Common myeloid progenitor, CD34-positive (primary cell): ENCODE data around the gene CD164L2.
A peak's percentile ranks its signal among the peaks of the same experiment; 100 is the strongest.

Experiments used
- CTCF ChIA-PET: fragments of 350-600 bp; sonication (Branson Sonifier 250); formaldehyde crosslinking; loops from one replicate; lab custom pipeline; 2021; ENCODE audit warnings: antibody characterized with exemption; lab: Charles Lee
- POLR2A ChIA-PET: fragments of 350-600 bp; sonication (Branson Sonifier 250); formaldehyde crosslinking; loops from one replicate; lab custom pipeline; 2021; ENCODE audit warnings: antibody characterized with exemption; lab: Charles Lee
- DNase-seq, 3 donors: peaks; one replicate each; pipeline versions ENCODE4 v3.0.0 to v3.0.0-alpha.2; 2013
- H3K27ac ChIP-seq, 2 experiments: 1 replicate in 1 of 2; 2 replicates in 1 of 2; pipeline ENCODE4 v1.7.0; 2013; ENCODE audit warnings: inconsistent platforms in 2 of 2, low read length in 2 of 2, mild to moderate bottlenecking in 2 of 2, low read depth in 1 of 2, moderate library complexity in 1 of 2; ENCODE audit not compliant: severe bottlenecking in 2 of 2, insufficient read depth in 1 of 2, poor library complexity in 1 of 2
- H3K27me3 ChIP-seq, 5 experiments: replicated peaks in 2 of 5; 1 replicate in 3 of 5; 2 replicates in 2 of 5; pipeline versions ENCODE4 v1.6.1 to v1.7.0; 2013; ENCODE audit warnings: low read length in 4 of 5, mild to moderate bottlenecking in 2 of 5, moderate library complexity in 2 of 5, inconsistent platforms in 1 of 5; ENCODE audit not compliant: insufficient read depth in 5 of 5, control insufficient read depth in 4 of 5
- H3K36me3 ChIP-seq, 4 experiments: 1 replicate in 2 of 4; 2 replicates in 2 of 4; pipeline versions ENCODE4 v1.6.1 to v1.7.0; 2013; ENCODE audit warnings: low read length in 3 of 4, control low read depth in 1 of 4, mild to moderate bottlenecking in 1 of 4; ENCODE audit not compliant: control insufficient read depth in 4 of 4, insufficient read depth in 4 of 4
- H3K4me1 ChIP-seq, 4 experiments: 1 replicate in 3 of 4; 2 replicates in 1 of 4; pipeline versions ENCODE4 v1.6.1 to v1.7.1; 2013; ENCODE audit warnings: low read length in 3 of 4, mild to moderate bottlenecking in 3 of 4, control low read depth in 1 of 4, inconsistent platforms in 1 of 4, moderate library complexity in 1 of 4; ENCODE audit not compliant: control insufficient read depth in 4 of 4, insufficient read depth in 4 of 4; ENCODE audit errors: control extremely low read depth in 1 of 4
- H3K4me3 ChIP-seq, 7 experiments: 1 replicate in 4 of 7; 2 replicates in 3 of 7; pipeline versions ENCODE4 v1.5.1 to v1.7.0; 2013; ENCODE audit warnings: mild to moderate bottlenecking in 7 of 7, low read length in 6 of 7, moderate library complexity in 6 of 7, inconsistent platforms in 2 of 7, low read depth in 2 of 7, control low read depth in 1 of 7; ENCODE audit not compliant: insufficient read depth in 4 of 7, control insufficient read depth in 1 of 7; ENCODE audit errors: extremely low read depth in 1 of 7
- H3K9me3 ChIP-seq, 5 experiments: 1 replicate in 4 of 5; 2 replicates in 1 of 5; pipeline versions ENCODE4 v1.6.1 to v1.7.1; 2013; ENCODE audit warnings: low read length in 4 of 5, mild to moderate bottlenecking in 2 of 5, inconsistent platforms in 1 of 5, low read depth in 1 of 5, moderate library complexity in 1 of 5; ENCODE audit not compliant: control insufficient read depth in 4 of 5, insufficient read depth in 2 of 5; ENCODE audit errors: control extremely low read depth in 1 of 5
- WGBS: methylation state at CpG from one replicate; pipeline ENCODE4 v1.1.5; 2013; ENCODE audit not compliant: insufficient coverage; 5-methylcytosine and 5-hydroxymethylcytosine counted together

The CD164L2 gene

DNA sequence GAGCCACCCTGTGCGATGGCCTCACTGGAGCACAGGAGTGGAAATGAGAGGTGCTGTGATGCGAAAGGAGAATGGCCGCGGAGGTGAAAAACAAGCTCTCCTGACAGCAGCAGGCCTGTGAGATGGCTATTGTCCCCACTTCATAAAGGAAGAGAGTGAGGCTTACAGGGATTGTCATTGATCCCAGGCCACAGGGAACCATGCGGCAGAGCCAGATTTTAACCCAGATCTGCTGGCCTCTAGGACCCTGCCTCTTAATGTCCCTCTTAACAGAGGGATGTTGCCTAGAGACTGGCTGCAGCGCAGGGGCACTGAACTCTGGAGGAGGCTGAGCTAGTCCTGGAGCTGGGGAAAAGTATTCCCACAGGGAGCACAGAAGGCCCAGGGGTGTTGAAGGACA is 44.4 kb downstream of the CD164L2 start:
- Histone ChIP-seq H3K4me3 (no peak overlapping the region), H3K36me3 (peaks cover 3 to 34% (median 28%) of the 10 kb centered on the region in 4 experiments), H3K9me3 (no peaks in the 10 kb centered on the region), H3K4me1 (peaks cover 3 to 48% (median 30%) of the 10 kb centered on the region in 4 experiments), H3K27ac (no peak overlapping the region), H3K27me3 (no peaks in the 10 kb centered on the region)
- DNase-seq: no peak
- 97% methylated on average over 4 of the region's 6 CpGs for WGBS
- ChIA-PET POLR2A (no interaction called here), CTCF (interaction anchor here (0.5 to 2.0 kb wide), 6 partner anchors 17 to 733 kb away, joined by 3 to 6 read pairs (median 3); no protein-coding TSS in a partner anchor)

DNA sequence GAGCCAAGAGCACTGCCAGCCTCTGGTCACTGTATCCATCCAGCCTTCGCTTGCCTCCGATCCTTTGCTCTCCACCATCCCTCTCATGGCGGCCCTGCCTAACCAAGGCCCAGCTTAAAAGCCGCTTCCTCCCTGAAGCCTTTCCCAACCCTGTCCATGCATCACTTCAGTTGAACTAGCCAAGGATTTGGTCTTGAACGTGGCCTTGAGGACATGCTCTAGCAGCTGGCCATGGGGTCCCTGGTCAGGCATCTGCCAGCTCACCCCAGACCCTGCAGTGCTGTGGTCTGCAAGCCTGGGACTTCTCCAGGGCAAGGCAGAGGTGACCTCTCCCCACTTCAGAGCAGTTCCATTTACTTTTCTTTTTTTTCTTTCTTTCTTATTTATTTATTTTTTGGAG is 46.4 kb downstream of the CD164L2 start:
- 100% methylated on average over 5 of the region's 5 CpGs for WGBS
- POLR2A ChIA-PET: interaction anchor here (0.6 kb wide), 1 partner anchor 156 kb away, joined by 6 read pairs; no protein-coding TSS in a partner anchor
- DNase-seq: no peak
- Histone ChIP-seq H3K4me3 (no peak overlapping the region), H3K36me3 (peaks cover 5 to 53% (median 41%) of the 10 kb centered on the region in 4 experiments), H3K27ac (no peak overlapping the region), H3K27me3 (no peaks in the 10 kb centered on the region), H3K4me1 (peaks cover 3 to 28% (median 11%) of the 10 kb centered on the region in 4 experiments), H3K9me3 (no peaks in the 10 kb centered on the region)
- CTCF ChIA-PET: interaction anchor here (1.0 to 2.4 kb wide), 6 partner anchors 8 to 275 kb away, joined by 3 to 10 read pairs (median 4); no protein-coding TSS in a partner anchor

DNA sequence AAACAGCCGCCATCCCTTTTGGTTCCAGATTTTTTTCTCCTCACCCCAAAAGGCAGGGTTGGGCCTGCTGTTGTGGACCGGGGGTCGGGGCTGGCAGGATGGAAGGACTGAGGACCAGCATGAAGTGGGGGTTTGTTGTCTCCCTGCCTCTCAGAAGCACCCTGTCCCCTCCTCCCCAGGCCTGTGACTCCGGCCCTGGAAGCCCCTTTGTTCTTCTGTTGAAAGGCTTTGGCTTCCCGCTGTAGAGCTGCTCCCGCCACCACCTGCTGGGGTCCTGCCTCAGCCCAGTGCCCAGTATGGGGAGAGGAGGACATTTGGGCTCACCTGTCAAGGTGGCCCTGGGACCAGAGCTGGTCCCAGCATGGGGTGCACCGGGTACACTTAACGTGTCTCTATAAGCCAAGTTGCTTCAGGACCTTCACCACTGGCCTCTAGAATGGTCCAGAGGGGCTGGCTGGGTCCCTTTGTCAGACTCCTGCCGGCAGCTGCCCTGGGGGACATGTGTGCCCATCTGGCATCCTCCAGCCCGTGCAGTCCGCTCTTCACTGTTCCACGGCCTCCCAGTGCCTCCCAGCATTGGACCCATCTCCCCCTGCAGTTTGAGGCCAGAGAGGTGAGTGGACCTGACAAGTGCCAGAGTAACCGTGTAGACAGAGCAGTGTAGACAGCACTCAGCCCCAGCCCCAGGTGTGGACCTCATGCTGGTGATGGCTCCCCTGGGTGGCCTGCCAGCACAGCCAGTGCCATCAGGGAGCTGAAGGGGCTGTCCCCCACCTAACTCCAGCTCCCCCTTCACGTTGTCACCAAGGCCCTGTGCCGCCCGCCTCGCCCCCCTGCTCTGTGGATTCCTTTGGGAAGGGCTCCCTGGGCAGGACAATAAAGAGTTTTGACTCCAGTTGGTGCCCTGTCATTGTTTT is 47.4 kb downstream of the CD164L2 start:
- ChIA-PET CTCF (interaction anchor here (0.6 to 4.3 kb wide), 12 partner anchors 9 to 276 kb away, joined by 3 to 32 read pairs (median 4); partner anchors contain the start of gene MAP3K6), POLR2A (no interaction called here)
- H3K36me3 ChIP-seq: peaks cover 5 to 62% (median 48%) of the 10 kb centered on the region in 4 experiments
- H3K27ac ChIP-seq: no peak overlapping the region
- H3K27me3 ChIP-seq: no peaks in the 10 kb centered on the region
- H3K9me3 ChIP-seq: no peaks in the 10 kb centered on the region
- no peak for DNase-seq
- H3K4me3 ChIP-seq: no peak overlapping the region
- peaks cover 0 to 18% (median 1%) of the 10 kb centered on the region in 4 experiments for H3K4me1 ChIP-seq
- 88% methylated on average over 10 of the region's 17 CpGs for WGBS

DNA sequence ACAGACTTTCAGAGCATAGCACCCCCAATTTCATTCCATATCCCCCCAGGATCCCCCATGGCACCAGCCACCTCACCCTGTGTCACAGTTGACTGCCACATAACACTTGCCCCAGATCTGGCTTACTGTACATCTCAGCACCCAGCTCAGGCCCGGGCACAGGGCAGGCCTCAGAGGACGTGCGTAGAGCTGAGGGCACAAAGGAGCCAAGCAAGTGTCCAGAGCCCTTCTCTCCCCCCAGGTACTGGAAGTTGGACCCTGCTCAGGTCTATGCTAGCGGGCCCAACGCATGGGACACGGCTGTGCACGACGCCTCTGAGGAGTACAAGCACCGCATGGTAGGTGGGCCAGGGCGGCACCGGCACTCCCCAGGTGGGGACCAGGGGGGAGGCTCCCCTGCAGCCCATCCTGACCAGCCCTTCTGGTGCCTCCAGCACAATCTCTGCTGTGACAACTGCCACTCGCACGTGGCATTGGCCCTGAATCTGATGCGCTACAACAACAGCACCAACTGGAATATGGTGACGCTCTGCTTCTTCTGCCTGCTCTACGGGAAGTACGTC is 49.3 kb downstream of the CD164L2 start:
- Histone ChIP-seq H3K4me3 (no peak overlapping the region), H3K4me1 (peaks cover 0 to under 1% (median 0%) of the 10 kb centered on the region in 4 experiments), H3K27me3 (no peaks in the 10 kb centered on the region), H3K9me3 (no peaks in the 10 kb centered on the region), H3K27ac (no peak overlapping the region), H3K36me3 (peaks cover 7 to 73% (median 56%) of the 10 kb centered on the region in 4 experiments)
- no peak for DNase-seq
- ChIA-PET POLR2A (no interaction called here), CTCF (interaction anchor here (0.9 to 4.3 kb wide), 14 partner anchors 10 to 329 kb away, joined by 3 to 53 read pairs (median 6); no protein-coding TSS in a partner anchor)
- WGBS: 92% methylated on average over 17 of the region's 17 CpGs

DNA sequence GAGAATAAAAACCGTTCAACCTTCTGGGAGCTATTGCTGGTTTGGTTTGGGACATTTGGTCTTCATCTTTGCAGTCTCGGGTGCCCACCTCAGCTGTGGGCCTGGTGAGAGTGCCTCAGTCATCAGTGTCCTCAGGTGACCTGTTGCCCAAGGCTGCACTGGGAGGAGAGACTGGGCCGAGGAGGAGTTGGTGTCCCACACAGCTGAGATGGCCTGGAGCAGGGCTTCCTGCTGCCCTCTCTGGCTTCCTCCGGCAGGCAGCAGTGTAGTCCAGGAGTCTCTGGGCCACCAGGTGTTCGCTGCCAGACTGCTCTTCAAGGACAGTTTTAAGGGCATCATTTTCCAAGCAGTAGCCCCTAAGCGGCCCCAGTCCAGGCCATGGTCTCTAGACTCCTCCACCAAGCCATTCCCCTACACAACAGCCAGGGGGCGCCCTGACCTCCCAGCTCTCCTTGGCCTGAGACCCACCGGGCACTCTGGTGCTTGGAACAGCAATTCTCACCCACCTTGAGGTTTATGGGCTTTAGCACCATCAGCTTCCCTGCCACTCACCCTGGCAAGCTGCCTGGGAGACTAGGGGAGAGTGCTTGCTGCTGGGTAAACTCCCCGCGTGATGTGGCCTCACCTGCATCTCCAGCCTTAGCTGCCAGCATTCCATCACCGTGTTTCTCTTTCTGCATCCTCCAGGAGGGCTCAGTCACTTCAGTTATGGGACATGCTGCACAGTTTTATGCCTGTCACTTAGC is 50.4 kb downstream of the CD164L2 start:
- Histone ChIP-seq H3K4me1 (no peaks in the 10 kb centered on the region), H3K27ac (no peak overlapping the region), H3K27me3 (no peaks in the 10 kb centered on the region), H3K36me3 (peaks cover 7 to 82% (median 63%) of the 10 kb centered on the region in 4 experiments), H3K9me3 (no peaks in the 10 kb centered on the region), H3K4me3 (no peak overlapping the region)
- peak in 2 of 3 donors; percentile 64 for DNase-seq
- 95% methylated on average over 9 of the region's 11 CpGs for WGBS
- CTCF ChIA-PET: interaction anchor here (0.7 to 4.3 kb wide), 24 partner anchors 9 to 274 kb away, joined by 3 to 53 read pairs (median 4); partner anchors contain the start of gene SYTL1
- POLR2A ChIA-PET: interaction anchor here (0.7 to 0.9 kb wide), 2 partner anchors 10 to 58 kb away, joined by 3 read pairs; no protein-coding TSS in a partner anchor

DNA sequence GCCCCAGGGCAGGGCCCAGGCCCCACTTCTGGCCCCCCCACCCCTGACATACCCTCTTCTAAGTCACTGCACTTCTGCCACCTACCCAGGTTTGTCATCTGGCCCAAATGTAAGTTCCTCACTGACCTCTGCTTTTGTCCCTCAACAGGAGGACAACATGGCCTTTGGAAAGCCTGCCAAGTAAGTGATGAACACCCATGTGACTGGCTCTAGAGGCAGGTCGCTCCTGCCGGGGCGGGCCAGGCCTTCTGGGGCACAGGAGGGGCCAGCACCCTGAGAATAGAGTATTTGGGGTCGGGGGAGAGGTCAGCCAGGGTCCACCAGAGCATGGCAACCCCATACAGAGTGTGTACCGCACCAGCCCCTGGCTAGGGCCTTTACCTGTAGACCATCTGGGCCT is 51.2 kb downstream of the CD164L2 start:
- H3K36me3 ChIP-seq: peaks cover 7 to 86% (median 67%) of the 10 kb centered on the region in 4 experiments

More for the DNA sequence above, 51.2 kb downstream of the CD164L2 start:
- H3K4me1 ChIP-seq: no peaks in the 10 kb centered on the region
- WGBS: 100% methylated on average over 4 of the region's 5 CpGs
- ChIA-PET CTCF (interaction anchor here (0.8 to 4.3 kb wide), 14 partner anchors 8 to 275 kb away, joined by 3 to 53 read pairs (median 6); partner anchors contain the start of gene SYTL1), POLR2A (interaction anchor here (0.7 to 0.9 kb wide), 2 partner anchors 10 to 59 kb away, joined by 3 read pairs; no protein-coding TSS in a partner anchor)
- H3K4me3 ChIP-seq: no peak overlapping the region
- no peaks in the 10 kb centered on the region for H3K9me3 ChIP-seq
- DNase-seq: no peak
- H3K27ac ChIP-seq: no peak overlapping the region
- no peaks in the 10 kb centered on the region for H3K27me3 ChIP-seq
